Measurements from ENCODE around the gene PDZRN4.

DNA sequence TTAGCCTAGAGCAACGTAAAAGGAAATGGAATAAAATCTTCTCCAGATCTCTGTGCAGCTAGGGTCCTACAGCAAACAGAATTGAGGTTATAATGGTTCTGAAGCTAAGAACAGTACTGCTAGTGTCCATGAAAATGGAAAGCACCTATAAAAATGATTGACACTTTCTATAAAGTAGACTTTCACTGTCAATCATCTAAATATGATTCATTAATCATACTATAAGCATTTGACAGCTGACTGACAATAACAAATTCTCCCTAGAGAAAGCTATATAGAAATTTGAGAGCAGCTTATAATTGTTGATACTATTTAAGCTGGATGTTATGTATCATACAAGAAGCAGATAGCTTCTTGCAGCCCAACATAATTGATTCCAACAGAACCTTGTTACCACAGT lies 80.9 kb downstream of the PDZRN4 start:
- TF ChIP-seq SREBF2 (IDR thresholded peaks at IDR 0.05) (no peak), EP300 (IDR thresholded peaks at IDR 0.05) (no peak)
- TF ChIP-seq, protein P1, sequence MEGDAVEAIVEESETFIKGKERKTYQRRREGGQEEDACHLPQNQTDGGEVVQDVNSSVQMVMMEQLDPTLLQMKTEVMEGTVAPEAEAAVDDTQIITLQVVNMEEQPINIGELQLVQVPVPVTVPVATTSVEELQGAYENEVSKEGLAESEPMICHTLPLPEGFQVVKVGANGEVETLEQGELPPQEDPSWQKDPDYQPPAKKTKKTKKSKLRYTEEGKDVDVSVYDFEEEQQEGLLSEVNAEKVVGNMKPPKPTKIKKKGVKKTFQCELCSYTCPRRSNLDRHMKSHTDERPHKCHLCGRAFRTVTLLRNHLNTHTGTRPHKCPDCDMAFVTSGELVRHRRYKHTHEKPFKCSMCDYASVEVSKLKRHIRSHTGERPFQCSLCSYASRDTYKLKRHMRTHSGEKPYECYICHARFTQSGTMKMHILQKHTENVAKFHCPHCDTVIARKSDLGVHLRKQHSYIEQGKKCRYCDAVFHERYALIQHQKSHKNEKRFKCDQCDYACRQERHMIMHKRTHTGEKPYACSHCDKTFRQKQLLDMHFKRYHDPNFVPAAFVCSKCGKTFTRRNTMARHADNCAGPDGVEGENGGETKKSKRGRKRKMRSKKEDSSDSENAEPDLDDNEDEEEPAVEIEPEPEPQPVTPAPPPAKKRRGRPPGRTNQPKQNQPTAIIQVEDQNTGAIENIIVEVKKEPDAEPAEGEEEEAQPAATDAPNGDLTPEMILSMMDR (IDR thresholded peaks at IDR 0.05) = no peak
